Loucy (cell line): ENCODE measurements around the gene PKNOX2.

Source experiments
- H2AFZ ChIP-seq: fragments of 200-600 bp; sonication (generic); 2 replicates; pipeline ENCODE4 v1.6.0; 2016; ENCODE audit warnings: antibody characterized with exemption, mild to moderate bottlenecking, low read length, moderate library complexity
- H3F3A ChIP-seq: fragments of 200-600 bp; 2 replicates; pipeline ENCODE4 v1.6.0; 2016; ENCODE audit warnings: antibody characterized with exemption, low read depth, mild to moderate bottlenecking
- H3K27me3 ChIP-seq: fragments of 200-600 bp; sonication (generic); 2 replicates; pipeline ENCODE4 v1.6.1; 2014; ENCODE audit warnings: low read length, mild to moderate bottlenecking; ENCODE audit not compliant: insufficient read depth, poor library complexity, severe bottlenecking
- H3K36me3 ChIP-seq: fragments of 200-600 bp; sonication (generic); 2 replicates; pipeline ENCODE4 v1.6.1; 2016; ENCODE audit warnings: low read length; ENCODE audit not compliant: insufficient read depth
- H3K4me1 ChIP-seq: fragments of 200-600 bp; sonication (generic); 2 replicates; pipeline ENCODE4 v1.5.1; 2014; ENCODE audit warnings: low read length, mild to moderate bottlenecking; ENCODE audit not compliant: insufficient read depth, poor library complexity, severe bottlenecking
- H3K4me2 ChIP-seq: fragments of 200-600 bp; sonication (generic); 2 replicates; pipeline ENCODE4 v1.6.0; 2014; ENCODE audit warnings: antibody characterized with exemption, low read length, low read depth, mild to moderate bottlenecking; ENCODE audit not compliant: poor library complexity, severe bottlenecking
- H3K4me3 ChIP-seq: fragments of 200-600 bp; sonication (generic); 2 replicates; pipeline ENCODE4 v1.5.1; 2014; ENCODE audit warnings: low read length, mild to moderate bottlenecking, mixed read lengths; ENCODE audit not compliant: poor library complexity, severe bottlenecking
- H3K79me2 ChIP-seq: fragments of 200-600 bp; sonication (generic); 2 replicates; pipeline ENCODE4 v1.6.1; 2014; ENCODE audit warnings: low read length; ENCODE audit not compliant: insufficient read depth
- H3K9ac ChIP-seq: fragments of 200-600 bp; sonication (generic); 2 replicates; pipeline ENCODE4 v1.6.0; 2014; ENCODE audit warnings: mild to moderate bottlenecking, low read depth, low read length, moderate library complexity; ENCODE audit not compliant: poor library complexity, severe bottlenecking
- H3K9me2 ChIP-seq: fragments of 200-600 bp; sonication (generic); replicated peaks from 2 replicates; pipeline ENCODE4 v1.6.1; 2016; ENCODE audit warnings: low read depth, low read length, mixed read lengths
- H3K9me3 ChIP-seq: fragments of 200-600 bp; sonication (generic); 2 replicates; pipeline ENCODE4 v1.6.1; 2014; ENCODE audit warnings: mild to moderate bottlenecking, antibody characterized with exemption, low read length, low read depth; ENCODE audit not compliant: insufficient read depth
- H4K20me1 ChIP-seq: fragments of 200-600 bp; sonication (generic); 2 replicates; pipeline ENCODE4 v1.6.0; 2014; ENCODE audit warnings: antibody characterized with exemption, low read length, mild to moderate bottlenecking; ENCODE audit not compliant: insufficient read depth, poor library complexity, severe bottlenecking
- CTCF ChIP-seq: fragments of 200-600 bp; sonication (generic); conservative IDR thresholded peaks from 2 replicates; pipeline ENCODE4 v1.5.1; 2014; ENCODE audit warnings: mild to moderate bottlenecking, antibody characterized with exemption, low read length
- EZH2phosphoT487 ChIP-seq: fragments of 200-600 bp; IDR thresholded peaks from 2 replicates; pipeline ENCODE4 v1.6.1; 2018; ENCODE audit warnings: antibody characterized with exemption, mild to moderate bottlenecking, moderate library complexity, borderline replicate concordance

Gene PKNOX2

GRCh38 chr11:125136001-125136400 is 28.6 kb upstream of the PKNOX2 start:
- H3F3A ChIP-seq = no peaks in the 10 kb centered on the region
- H2AFZ ChIP-seq = no peak overlapping the region
- no peaks in the 10 kb centered on the region for H4K20me1 ChIP-seq
- H3K9me2 ChIP-seq = no peaks in the 10 kb centered on the region
- TF ChIP-seq EZH2phosphoT487 (no peak), CTCF (no peak)
- no peak overlapping the region for H3K9ac ChIP-seq
- no peaks in the 10 kb centered on the region for H3K36me3 ChIP-seq
- H3K4me1 ChIP-seq = no peaks in the 10 kb centered on the region
- no peaks in the 10 kb centered on the region for H3K79me2 ChIP-seq
- H3K27me3 ChIP-seq = no peaks in the 10 kb centered on the region
- no peak overlapping the region for H3K4me3 ChIP-seq
- no peaks in the 10 kb centered on the region for H3K9me3 ChIP-seq
- H3K4me2 ChIP-seq = no peak overlapping the region

- Histone ChIP-seq H4K20me1 (no peaks in the 10 kb centered on the region), H3K4me3 (no peak overlapping the region), H3K9ac (no peak overlapping the region), H3K9me3 (no peaks in the 10 kb centered on the region), H3K27me3 (no peaks in the 10 kb centered on the region), H3K9me2 (no peaks in the 10 kb centered on the region), H3K4me1 (no peaks in the 10 kb centered on the region), H3F3A (no peaks in the 10 kb centered on the region), H3K36me3 (no peaks in the 10 kb centered on the region), H3K4me2 (no peak overlapping the region), H3K79me2 (no peaks in the 10 kb centered on the region), H2AFZ (no peak overlapping the region)
- TF ChIP-seq EZH2phosphoT487 (no peak), CTCF (no peak)
Observed at GRCh38 chr11:125138966-125139365, 25.6 kb upstream of the PKNOX2 start.

- Histone ChIP-seq H3K27me3 (no peaks in the 10 kb centered on the region), H4K20me1 (no peaks in the 10 kb centered on the region), H3K9me2 (no peaks in the 10 kb centered on the region), H3K4me3 (no peak overlapping the region), H3K9ac (no peak overlapping the region), H3K4me1 (no peaks in the 10 kb centered on the region), H3F3A (no peaks in the 10 kb centered on the region), H3K9me3 (no peaks in the 10 kb centered on the region), H3K79me2 (no peaks in the 10 kb centered on the region), H3K36me3 (no peaks in the 10 kb centered on the region), H2AFZ (no peak overlapping the region), H3K4me2 (no peak overlapping the region)
- no peak for TF ChIP-seq EZH2phosphoT487
- TF ChIP-seq CTCF = no peak
Observed at GRCh38 chr11:125139778-125140177, 24.8 kb upstream of the PKNOX2 start.
